Mesendoderm (in vitro differentiated cells): Measurements from ENCODE around the gene ALG14.

Source experiments
- DNase-seq: peaks from one replicate; pipeline ENCODE4 v3.0.0; 2013
- H2AK5ac ChIP-seq: 2 replicates; pipeline ENCODE4 v1.6.1; 2013; ENCODE audit warnings: low read length, inconsistent platforms
- H2BK120ac ChIP-seq: 2 replicates; pipeline ENCODE4 v1.6.1; 2013; ENCODE audit warnings: low read depth, mild to moderate bottlenecking, low read length, moderate library complexity, mixed read lengths
- H2BK15ac ChIP-seq: replicated peaks from 2 replicates; pipeline ENCODE4 v1.6.1; 2013; ENCODE audit warnings: low read depth, mild to moderate bottlenecking, moderate library complexity
- H2BK5ac ChIP-seq: 2 replicates; pipeline ENCODE4 v1.6.1; 2013; ENCODE audit warnings: low read length, inconsistent platforms
- H3K18ac ChIP-seq: 2 replicates; pipeline ENCODE4 v1.6.1; 2013; ENCODE audit warnings: mild to moderate bottlenecking, low read length, mixed read lengths
- H3K23ac ChIP-seq: one replicate; pipeline ENCODE4 v1.6.1; 2013; ENCODE audit warnings: low read length
- H3K27ac ChIP-seq: 2 replicates; pipeline ENCODE4 v1.5.1; 2013; ENCODE audit warnings: low read depth, mild to moderate bottlenecking, inconsistent platforms, low read length, moderate library complexity
- H3K27me3 ChIP-seq: 2 replicates; pipeline ENCODE4 v1.6.1; 2013; ENCODE audit warnings: low read length, control low read depth, mild to moderate bottlenecking, inconsistent platforms; ENCODE audit not compliant: insufficient read depth, poor library complexity
- H3K36me3 ChIP-seq: 2 replicates; pipeline ENCODE4 v1.6.1; 2013; ENCODE audit warnings: low read length, inconsistent platforms; ENCODE audit not compliant: control insufficient read depth, insufficient read depth
- H3K4ac ChIP-seq: one replicate; pipeline ENCODE4 v1.6.1; 2013; ENCODE audit warnings: low read depth, mild to moderate bottlenecking, low read length, moderate library complexity
- H3K4me1 ChIP-seq: 2 replicates; pipeline ENCODE4 v1.6.1; 2013; ENCODE audit warnings: low read depth, low read length, inconsistent platforms; ENCODE audit not compliant: control insufficient read depth
- H3K4me2 ChIP-seq: 2 replicates; pipeline ENCODE4 v1.6.1; 2013; ENCODE audit warnings: low read length
- H3K4me3 ChIP-seq: 2 replicates; pipeline ENCODE4 v1.5.1; 2013; ENCODE audit warnings: mild to moderate bottlenecking, low read length
- H3K56ac ChIP-seq: one replicate; pipeline ENCODE4 v1.6.1; 2013; ENCODE audit warnings: low read length
- H3K79me1 ChIP-seq: 2 replicates; pipeline ENCODE4 v1.6.1; 2013; ENCODE audit warnings: low read length, inconsistent platforms
- H3K79me2 ChIP-seq: 2 replicates; pipeline ENCODE4 v1.6.1; 2013; ENCODE audit warnings: mild to moderate bottlenecking, low read length; ENCODE audit not compliant: control insufficient read depth, insufficient read depth
- H3K9ac ChIP-seq: 2 replicates; pipeline ENCODE4 v1.6.1; 2013; ENCODE audit warnings: low read length, inconsistent platforms
- H4K5ac ChIP-seq: one replicate; pipeline ENCODE4 v1.6.1; 2013; ENCODE audit warnings: low read length
- H4K8ac ChIP-seq: one replicate; pipeline ENCODE4 v1.6.1; 2013; ENCODE audit warnings: low read depth, mild to moderate bottlenecking, control low read depth, low read length, moderate library complexity
- WGBS: extraction: QIAGEN DNeasy Blood & Tissue Kit; methylation state at CpG from one replicate; pipeline ENCODE4 v1.1.7; 2013; ENCODE audit warnings: low lambda C conversion rate, missing lambda C conversion rate; ENCODE audit not compliant: insufficient coverage; ENCODE audit errors: extremely low coverage; 5-methylcytosine and 5-hydroxymethylcytosine counted together

Gene ALG14

GRCh38 chr1:95007687-95008086 lies 65.1 kb downstream of the ALG14 start:
- H3K18ac ChIP-seq = no peak overlapping the region
- H3K79me1 ChIP-seq = no peaks in the 10 kb centered on the region
- no peak overlapping the region for H3K23ac ChIP-seq
- DNase-seq = no peak
- no peaks in the 10 kb centered on the region for H3K36me3 ChIP-seq
- H4K8ac ChIP-seq = no peak overlapping the region
- no peak overlapping the region for H2BK120ac ChIP-seq
- no peaks in the 10 kb centered on the region for H3K79me2 ChIP-seq
- peaks cover 5% of the 10 kb centered on the region for H3K4me1 ChIP-seq
- no peak overlapping the region for H3K56ac ChIP-seq
- no peak overlapping the region for H3K4me3 ChIP-seq
- no peak overlapping the region for H3K4me2 ChIP-seq
- no peak overlapping the region for H2BK15ac ChIP-seq
- H4K5ac ChIP-seq = no peak overlapping the region
- H2AK5ac ChIP-seq = no peak overlapping the region
- no peaks in the 10 kb centered on the region for H3K27me3 ChIP-seq
- no peak overlapping the region for H2BK5ac ChIP-seq
- no peak overlapping the region for H3K27ac ChIP-seq
- H3K9ac ChIP-seq = no peak overlapping the region
- no peak overlapping the region for H3K4ac ChIP-seq

GRCh38 chr1:95006681-95007080 lies 66.1 kb downstream of the ALG14 start:
- Histone ChIP-seq H2BK15ac (no peak overlapping the region), H4K5ac (no peak overlapping the region), H3K4me1 (peaks cover 10% of the 10 kb centered on the region), H3K23ac (no peak overlapping the region), H3K27me3 (no peaks in the 10 kb centered on the region), H3K18ac (no peak overlapping the region), H3K36me3 (no peaks in the 10 kb centered on the region), H2BK5ac (no peak overlapping the region), H3K4me3 (no peak overlapping the region), H2AK5ac (no peak overlapping the region), H3K27ac (no peak overlapping the region), H3K79me1 (no peaks in the 10 kb centered on the region), H3K56ac (no peak overlapping the region), H3K79me2 (no peaks in the 10 kb centered on the region), H3K4me2 (no peak overlapping the region), H4K8ac (no peak overlapping the region), H3K9ac (no peak overlapping the region), H3K4ac (no peak overlapping the region), H2BK120ac (no peak overlapping the region)
- DNase-seq = no peak
- WGBS = no CpG with 5 or more reads among the region's 4 CpGs

GRCh38 chr1:95005584-95005983 lies 67.2 kb downstream of the ALG14 start:
- Histone ChIP-seq H2BK5ac (no peak overlapping the region), H3K4me2 (no peak overlapping the region), H3K4ac (no peak overlapping the region), H3K36me3 (no peaks in the 10 kb centered on the region), H3K9ac (no peak overlapping the region), H2AK5ac (no peak overlapping the region), H3K27me3 (no peaks in the 10 kb centered on the region), H3K18ac (no peak overlapping the region), H3K4me3 (no peak overlapping the region), H4K8ac (no peak overlapping the region), H3K23ac (no peak overlapping the region), H3K79me2 (no peaks in the 10 kb centered on the region), H2BK15ac (no peak overlapping the region), H3K4me1 (peaks cover 10% of the 10 kb centered on the region), H3K56ac (no peak overlapping the region), H3K27ac (no peak overlapping the region), H4K5ac (no peak overlapping the region), H3K79me1 (no peaks in the 10 kb centered on the region), H2BK120ac (no peak overlapping the region)
- WGBS = no CpG with 5 or more reads among the region's 2 CpGs
- no peak for DNase-seq

GRCh38 chr1:95004013-95004412 lies 68.7 kb downstream of the ALG14 start:
- peak; percentile 65 for DNase-seq
- no peak overlapping the region for H3K9ac ChIP-seq
- no peak overlapping the region for H3K4me2 ChIP-seq
- H3K56ac ChIP-seq = no peak overlapping the region
- no peak overlapping the region for H3K4ac ChIP-seq
- no peaks in the 10 kb centered on the region for H3K79me1 ChIP-seq
- no peak overlapping the region for H2BK15ac ChIP-seq
- no peak overlapping the region for H4K8ac ChIP-seq
- H3K4me1 ChIP-seq = peaks cover 10% of the 10 kb centered on the region
- no peaks in the 10 kb centered on the region for H3K79me2 ChIP-seq
- no peak overlapping the region for H4K5ac ChIP-seq
- no peak overlapping the region for H2BK5ac ChIP-seq
- no peak overlapping the region for H2BK120ac ChIP-seq
- no peak overlapping the region for H3K18ac ChIP-seq
- H3K27ac ChIP-seq = no peak overlapping the region
- H3K4me3 ChIP-seq = no peak overlapping the region
- H3K36me3 ChIP-seq = no peaks in the 10 kb centered on the region
- H3K27me3 ChIP-seq = no peaks in the 10 kb centered on the region
- no CpG with 5 or more reads among the region's 7 CpGs for WGBS
- no peak overlapping the region for H2AK5ac ChIP-seq
- H3K23ac ChIP-seq = no peak overlapping the region

- DNase-seq = no peak
- H3K18ac ChIP-seq = no peak overlapping the region
- H3K56ac ChIP-seq = no peak overlapping the region
- H3K4me2 ChIP-seq = no peak overlapping the region
- no peaks in the 10 kb centered on the region for H3K36me3 ChIP-seq
- no peak overlapping the region for H2AK5ac ChIP-seq
- H3K79me1 ChIP-seq = no peaks in the 10 kb centered on the region
- no peak overlapping the region for H3K4me3 ChIP-seq
- H3K27me3 ChIP-seq = no peaks in the 10 kb centered on the region
- no peak overlapping the region for H3K9ac ChIP-seq
- no peak overlapping the region for H3K4ac ChIP-seq
- H2BK15ac ChIP-seq = no peak overlapping the region
- no peak overlapping the region for H3K27ac ChIP-seq
- no peak overlapping the region for H3K23ac ChIP-seq
- no peak overlapping the region for H4K5ac ChIP-seq
- peaks cover 10% of the 10 kb centered on the region for H3K4me1 ChIP-seq
- H4K8ac ChIP-seq = no peak overlapping the region
- no CpG with 5 or more reads among the region's 4 CpGs for WGBS
- H2BK120ac ChIP-seq = no peak overlapping the region
- no peaks in the 10 kb centered on the region for H3K79me2 ChIP-seq
- no peak overlapping the region for H2BK5ac ChIP-seq
Observed at GRCh38 chr1:95003433-95003738, 69.4 kb downstream of the ALG14 start.

- H3K79me2 ChIP-seq = no peaks in the 10 kb centered on the region
- H3K27ac ChIP-seq = no peak overlapping the region
- H3K4me2 ChIP-seq = no peak overlapping the region
- H3K36me3 ChIP-seq = no peaks in the 10 kb centered on the region
- peak overlapping the region; percentile 74 for H2BK5ac ChIP-seq
- H3K23ac ChIP-seq = no peak overlapping the region
- H3K9ac ChIP-seq = peak overlapping the region; percentile 58
- H4K8ac ChIP-seq = no peak overlapping the region
- no peak overlapping the region for H2BK120ac ChIP-seq
- no peak overlapping the region for H3K4ac ChIP-seq
- H3K27me3 ChIP-seq = no peaks in the 10 kb centered on the region
- peak overlapping the region; percentile 68 for H3K18ac ChIP-seq
- H3K79me1 ChIP-seq = no peaks in the 10 kb centered on the region
- H3K4me1 ChIP-seq = peaks cover 10% of the 10 kb centered on the region
- peak; percentile 71 for DNase-seq
- no peak overlapping the region for H3K4me3 ChIP-seq
- peak overlapping the region; percentile 15 for H2BK15ac ChIP-seq
- H3K56ac ChIP-seq = peak overlapping the region; percentile 84
- peak overlapping the region; percentile 45 for H2AK5ac ChIP-seq
- no CpG with 5 or more reads among the region's 8 CpGs for WGBS
- no peak overlapping the region for H4K5ac ChIP-seq
Observed at GRCh38 chr1:95002540-95003432, 70.0 kb downstream of the ALG14 start.
